Transverse colon (tissue), 4 donors: ENCODE data around the gene NACA. TPM values are rescaled to one million over a fixed set of nuclear protein-coding genes. Genes with fewer than 3 reads are reported as not detected.

Experiments used
- DNase-seq: peaks from one replicate; pipeline ENCODE4 v3.0.0-alpha.2; 2019
- H3K27ac ChIP-seq, 4 donors: fragments of 200-600 bp; sonication (generic); 2 replicates each; pipeline ENCODE4 v1.5.1; 2016 to 2018; ENCODE audit warnings: inconsistent platforms in 4 of 4
- H3K27me3 ChIP-seq: fragments of 200-600 bp; sonication (generic); 2 replicates; pipeline ENCODE4 v1.5.1; 2017; ENCODE audit warnings: inconsistent platforms
- H3K36me3 ChIP-seq, 4 donors: fragments of 200-600 bp; sonication (generic); 2 replicates each; pipeline ENCODE4 v1.5.1; 2017 to 2019; ENCODE audit warnings: inconsistent platforms in 4 of 4
- H3K4me1 ChIP-seq, 4 donors: fragments of 200-600 bp; sonication (generic); 2 replicates each; pipeline ENCODE4 v1.5.1; 2017 to 2020; ENCODE audit warnings: inconsistent platforms in 4 of 4
- H3K4me3 ChIP-seq, 4 donors: fragments of 200-600 bp; sonication (generic); 1 replicate in 1 of 4; 2 replicates in 3 of 4; pipeline versions ENCODE4 v1.5.1 to v1.6.1; 2017 to 2019; ENCODE audit warnings: inconsistent platforms in 4 of 4
- H3K9me3 ChIP-seq, 2 donors: fragments of 200-600 bp; sonication (generic); 2 replicates each; pipeline ENCODE4 v1.5.1; 2017 to 2019; ENCODE audit warnings: inconsistent platforms in 2 of 2
- CTCF ChIP-seq, 5 experiments: fragments of 200-600 bp in 3 of 5; fragments of 450-650 bp in 2 of 5; sonication (generic) in 3 of 5; IDR thresholded peaks; 1 replicate in 2 of 5; 2 replicates in 3 of 5; pipeline ENCODE4 v1.5.1; 2016 to 2017; ENCODE audit warnings: antibody characterized with exemption in 5 of 5, inconsistent platforms in 3 of 5, mild to moderate bottlenecking in 2 of 5, moderate library complexity in 1 of 5
- EP300 ChIP-seq: sonication (generic); formaldehyde crosslinking; IDR thresholded peaks from one replicate; pipeline ENCODE4 v1.6.1; 2017; ENCODE audit warnings: antibody characterized with exemption, low read depth
- POLR2A ChIP-seq: fragments of 450-650 bp; IDR thresholded peaks from one replicate; pipeline ENCODE4 v1.6.1; 2016; ENCODE audit warnings: antibody characterized with exemption, mild to moderate bottlenecking, moderate library complexity
- POLR2AphosphoS5 ChIP-seq, 3 donors: sonication (generic); formaldehyde crosslinking; IDR thresholded peaks; one replicate each; pipeline ENCODE4 v1.6.1; 2016; ENCODE audit warnings: antibody characterized with exemption in 3 of 3
- WGBS, 2 donors: methylation state at CpG; one replicate each; pipeline ENCODE4 v1.1.5; 2018; ENCODE audit warnings: low coverage in 1 of 2; 5-methylcytosine and 5-hydroxymethylcytosine counted together
- in situ Hi-C, 4 donors: fragments of 200-750 bp; cut with MboI; loops; one replicate each; pipeline versions ENCODE4 v1.15.0 to v1.15.1; 2017; ENCODE audit warnings: low sequenced_read_pairs in 3 of 4, low pct_ligation_motif_present in 1 of 4, low pct_unique_long_range_greater_than_20kb in 1 of 4
- intact Hi-C: fragments of 100-400 bp; cut with DNase I; formaldehyde crosslinking; loops from one replicate; pipeline ENCODE4 v1.15.1; 2023; ENCODE audit warnings: low total_unique reads
- total RNA-seq, 4 donors: library from RNA; depleted of rRNA; stranded (reverse); fragments of >200 nt; gene quantifications; one replicate each; pipeline ENCODE4 v1.1.0, GENCODE V29; 2016

Gene NACA
- total RNA-seq, 4 donors from 2014 or later, result 187 to 1,049 (median 756) TPM

- no peak for DNase-seq
- Histone ChIP-seq H3K9me3 (no peaks in the 10 kb centered on the region), H3K4me1 (no peaks in the 10 kb centered on the region), H3K27me3 (no peaks in the 10 kb centered on the region), H3K36me3 (no peaks in the 10 kb centered on the region), H3K4me3 (no peak overlapping the region), H3K27ac (no peak overlapping the region)
- intact Hi-C loops (no loop called here), in situ Hi-C loops (loop anchor here in 1 of 4 donors (25.0 kb wide), 1 partner anchor 419 kb away; no protein-coding TSS in a partner anchor)
- 72% methylated on average over 5 of the region's 5 CpGs; no CpG with 5 or more reads in 1 of the 2 donors for WGBS, 2 donors
- no peak for TF ChIP-seq EP300
- TF ChIP-seq POLR2AphosphoS5 (IDR thresholded peaks at IDR 0.05), result no peak
- TF ChIP-seq POLR2A, result no peak
- TF ChIP-seq CTCF (IDR thresholded peaks at IDR 0.05), result no peak
Measured at GRCh38 chr12:56768424-56768823, 43.3 kb upstream of the NACA start.

GRCh38 chr12:56766535-56766934 is 41.4 kb upstream of the NACA start:
- no peak for DNase-seq
- no peaks in the 10 kb centered on the region for H3K4me1 ChIP-seq
- intact Hi-C loops, result no loop called here
- H3K4me3 ChIP-seq, result no peak overlapping the region
- TF ChIP-seq POLR2AphosphoS5 (IDR thresholded peaks at IDR 0.05), result no peak
- TF ChIP-seq POLR2A, result no peak
- TF ChIP-seq CTCF (IDR thresholded peaks at IDR 0.05), result no peak
- no peak for TF ChIP-seq EP300
- H3K27ac ChIP-seq, result peak overlapping the region in 1 of 4 donors; percentile 7
- no peaks in the 10 kb centered on the region for H3K27me3 ChIP-seq
- H3K9me3 ChIP-seq, result no peaks in the 10 kb centered on the region
- H3K36me3 ChIP-seq, result no peaks in the 10 kb centered on the region
- in situ Hi-C loops, result loop anchor here in 1 of 4 donors (25.0 kb wide), 1 partner anchor 421 kb away; no protein-coding TSS in a partner anchor
- 74 to 80% methylated on average over 5 to 6 of the region's 6 CpGs for WGBS, 2 donors

GRCh38 chr12:56763753-56764657 is 38.9 kb upstream of the NACA start:
- intact Hi-C loops, result no loop called here
- Histone ChIP-seq H3K4me1 (no peaks in the 10 kb centered on the region), H3K36me3 (no peaks in the 10 kb centered on the region), H3K27ac (peak overlapping the region; percentile 19 to 54 (median 45)), H3K4me3 (peak overlapping the region in 1 of 4 donors; percentile 7), H3K9me3 (peaks cover 0 to 2% of the 10 kb centered on the region in 2 donors), H3K27me3 (no peaks in the 10 kb centered on the region)
- WGBS, 2 donors, result 71 to 74% methylated on average over 3 to 5 of the region's 5 CpGs
- in situ Hi-C loops, result loop anchor here in 1 of 4 donors (25.0 kb wide), 1 partner anchor 423 kb away; no protein-coding TSS in a partner anchor
- no peak for TF ChIP-seq EP300
- TF ChIP-seq CTCF (IDR thresholded peaks at IDR 0.05), result no peak
- TF ChIP-seq POLR2A, result no peak
- TF ChIP-seq POLR2AphosphoS5 (IDR thresholded peaks at IDR 0.05), result no peak
- no peak for DNase-seq

- Histone ChIP-seq H3K27me3 (no peaks in the 10 kb centered on the region), H3K27ac (no peak overlapping the region), H3K4me3 (no peak overlapping the region), H3K9me3 (peaks cover 0 to 8% of the 10 kb centered on the region in 2 donors), H3K36me3 (no peaks in the 10 kb centered on the region), H3K4me1 (no peaks in the 10 kb centered on the region)
- TF ChIP-seq CTCF (IDR thresholded peaks at IDR 0.05) (no peak), POLR2A (no peak), POLR2AphosphoS5 (IDR thresholded peaks at IDR 0.05) (no peak), EP300 (no peak)
- no peak for DNase-seq
- WGBS, 2 donors, result 52 to 58% methylated on average over 2 of the region's 2 CpGs
- in situ Hi-C loops (loop anchor here in 1 of 4 donors (25.0 kb wide), 1 partner anchor 425 kb away; no protein-coding TSS in a partner anchor), intact Hi-C loops (no loop called here)
Measured at GRCh38 chr12:56761812-56762211, 36.7 kb upstream of the NACA start.
